Neural cell (in vitro differentiated cells): ENCODE data around the gene C16orf96.

Source experiments
- EP300 ChIP-seq: fragments of 450-650 bp; conservative IDR thresholded peaks from 2 replicates; pipeline ENCODE4 v1.6.1; 2014; ENCODE audit warnings: antibody characterized with exemption, mild to moderate bottlenecking, moderate library complexity; ENCODE audit not compliant: poor library complexity, severe bottlenecking
- EZH2 ChIP-seq: fragments of 200-600, 300-800 bp; shearing (Covaris generic), sonication (generic); IDR thresholded peaks from 2 replicates; pipeline ENCODE4 v1.6.1; 2014; ENCODE audit warnings: antibody characterized with exemption, low read length, borderline replicate concordance, mild to moderate bottlenecking; ENCODE audit not compliant: insufficient read depth, poor library complexity, severe bottlenecking
- MXI1 ChIP-seq: fragments of 450-650 bp; conservative IDR thresholded peaks from 2 replicates; pipeline ENCODE4 v1.6.1; 2014; ENCODE audit warnings: antibody characterized with exemption, mild to moderate bottlenecking; ENCODE audit not compliant: poor library complexity, severe bottlenecking
- POLR2AphosphoS5 ChIP-seq: IDR thresholded peaks from 2 replicates; pipeline ENCODE4 v1.6.1; 2012
- RAD21 ChIP-seq: fragments of 450-650 bp; conservative IDR thresholded peaks from 2 replicates; pipeline ENCODE4 v1.6.1; 2014; ENCODE audit warnings: antibody characterized with exemption, mild to moderate bottlenecking, moderate library complexity
- SMC3 ChIP-seq: fragments of 450-650 bp; conservative IDR thresholded peaks from 2 replicates; pipeline ENCODE4 v1.6.1; 2014; ENCODE audit warnings: antibody characterized with exemption, mild to moderate bottlenecking, moderate library complexity; ENCODE audit not compliant: poor library complexity
- TF ChIP-seq, protein P1 (sequence below): fragments of 450-650 bp; IDR thresholded peaks from 2 replicates; pipeline ENCODE4 v1.5.1; 2014; ENCODE audit warnings: antibody characterized with exemption, mild to moderate bottlenecking, moderate library complexity; ENCODE audit not compliant: poor library complexity, severe bottlenecking
- TF ChIP-seq, protein P2 (sequence below): IDR thresholded peaks from 2 replicates; pipeline ENCODE4 v1.6.1; 2012; ENCODE audit warnings: borderline replicate concordance

DNA sequence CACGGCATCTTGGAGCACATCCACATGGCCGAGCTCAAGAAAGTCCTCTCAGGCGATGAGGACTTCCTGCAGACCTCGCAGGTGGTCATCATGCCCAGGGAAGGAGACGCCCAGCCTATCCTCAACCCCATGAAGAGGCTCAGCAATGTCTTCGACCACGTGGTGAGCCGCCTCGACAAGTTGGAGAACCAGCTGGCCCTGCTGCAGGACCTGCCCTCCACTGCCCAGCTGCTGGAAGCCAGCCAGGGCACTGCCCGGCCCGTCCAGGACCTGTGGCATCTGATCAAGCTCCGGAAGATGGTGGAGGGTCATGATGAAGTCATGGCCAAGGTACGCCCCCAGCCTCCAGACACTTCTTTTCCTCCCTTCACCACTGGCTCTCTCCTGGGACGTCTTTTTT lies 440 bp downstream of the C16orf96 start:
- TF ChIP-seq, protein P1, sequence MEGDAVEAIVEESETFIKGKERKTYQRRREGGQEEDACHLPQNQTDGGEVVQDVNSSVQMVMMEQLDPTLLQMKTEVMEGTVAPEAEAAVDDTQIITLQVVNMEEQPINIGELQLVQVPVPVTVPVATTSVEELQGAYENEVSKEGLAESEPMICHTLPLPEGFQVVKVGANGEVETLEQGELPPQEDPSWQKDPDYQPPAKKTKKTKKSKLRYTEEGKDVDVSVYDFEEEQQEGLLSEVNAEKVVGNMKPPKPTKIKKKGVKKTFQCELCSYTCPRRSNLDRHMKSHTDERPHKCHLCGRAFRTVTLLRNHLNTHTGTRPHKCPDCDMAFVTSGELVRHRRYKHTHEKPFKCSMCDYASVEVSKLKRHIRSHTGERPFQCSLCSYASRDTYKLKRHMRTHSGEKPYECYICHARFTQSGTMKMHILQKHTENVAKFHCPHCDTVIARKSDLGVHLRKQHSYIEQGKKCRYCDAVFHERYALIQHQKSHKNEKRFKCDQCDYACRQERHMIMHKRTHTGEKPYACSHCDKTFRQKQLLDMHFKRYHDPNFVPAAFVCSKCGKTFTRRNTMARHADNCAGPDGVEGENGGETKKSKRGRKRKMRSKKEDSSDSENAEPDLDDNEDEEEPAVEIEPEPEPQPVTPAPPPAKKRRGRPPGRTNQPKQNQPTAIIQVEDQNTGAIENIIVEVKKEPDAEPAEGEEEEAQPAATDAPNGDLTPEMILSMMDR: no peak
- TF ChIP-seq EP300 (no peak), POLR2AphosphoS5 (no peak), SMC3 (no peak), EZH2 (no peak), MXI1 (no peak), RAD21 (no peak)
- TF ChIP-seq, protein P2, sequence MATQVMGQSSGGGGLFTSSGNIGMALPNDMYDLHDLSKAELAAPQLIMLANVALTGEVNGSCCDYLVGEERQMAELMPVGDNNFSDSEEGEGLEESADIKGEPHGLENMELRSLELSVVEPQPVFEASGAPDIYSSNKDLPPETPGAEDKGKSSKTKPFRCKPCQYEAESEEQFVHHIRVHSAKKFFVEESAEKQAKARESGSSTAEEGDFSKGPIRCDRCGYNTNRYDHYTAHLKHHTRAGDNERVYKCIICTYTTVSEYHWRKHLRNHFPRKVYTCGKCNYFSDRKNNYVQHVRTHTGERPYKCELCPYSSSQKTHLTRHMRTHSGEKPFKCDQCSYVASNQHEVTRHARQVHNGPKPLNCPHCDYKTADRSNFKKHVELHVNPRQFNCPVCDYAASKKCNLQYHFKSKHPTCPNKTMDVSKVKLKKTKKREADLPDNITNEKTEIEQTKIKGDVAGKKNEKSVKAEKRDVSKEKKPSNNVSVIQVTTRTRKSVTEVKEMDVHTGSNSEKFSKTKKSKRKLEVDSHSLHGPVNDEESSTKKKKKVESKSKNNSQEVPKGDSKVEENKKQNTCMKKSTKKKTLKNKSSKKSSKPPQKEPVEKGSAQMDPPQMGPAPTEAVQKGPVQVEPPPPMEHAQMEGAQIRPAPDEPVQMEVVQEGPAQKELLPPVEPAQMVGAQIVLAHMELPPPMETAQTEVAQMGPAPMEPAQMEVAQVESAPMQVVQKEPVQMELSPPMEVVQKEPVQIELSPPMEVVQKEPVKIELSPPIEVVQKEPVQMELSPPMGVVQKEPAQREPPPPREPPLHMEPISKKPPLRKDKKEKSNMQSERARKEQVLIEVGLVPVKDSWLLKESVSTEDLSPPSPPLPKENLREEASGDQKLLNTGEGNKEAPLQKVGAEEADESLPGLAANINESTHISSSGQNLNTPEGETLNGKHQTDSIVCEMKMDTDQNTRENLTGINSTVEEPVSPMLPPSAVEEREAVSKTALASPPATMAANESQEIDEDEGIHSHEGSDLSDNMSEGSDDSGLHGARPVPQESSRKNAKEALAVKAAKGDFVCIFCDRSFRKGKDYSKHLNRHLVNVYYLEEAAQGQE: no peak
